ENCODE measurements around the gene TPM4. TPM values are rescaled to one million over a fixed set of nuclear protein-coding genes. Genes with fewer than 3 reads are reported as not detected.

Gene TPM4
- total RNA-seq, 1 donor from 2014 or later = 357 TPM

DNA sequence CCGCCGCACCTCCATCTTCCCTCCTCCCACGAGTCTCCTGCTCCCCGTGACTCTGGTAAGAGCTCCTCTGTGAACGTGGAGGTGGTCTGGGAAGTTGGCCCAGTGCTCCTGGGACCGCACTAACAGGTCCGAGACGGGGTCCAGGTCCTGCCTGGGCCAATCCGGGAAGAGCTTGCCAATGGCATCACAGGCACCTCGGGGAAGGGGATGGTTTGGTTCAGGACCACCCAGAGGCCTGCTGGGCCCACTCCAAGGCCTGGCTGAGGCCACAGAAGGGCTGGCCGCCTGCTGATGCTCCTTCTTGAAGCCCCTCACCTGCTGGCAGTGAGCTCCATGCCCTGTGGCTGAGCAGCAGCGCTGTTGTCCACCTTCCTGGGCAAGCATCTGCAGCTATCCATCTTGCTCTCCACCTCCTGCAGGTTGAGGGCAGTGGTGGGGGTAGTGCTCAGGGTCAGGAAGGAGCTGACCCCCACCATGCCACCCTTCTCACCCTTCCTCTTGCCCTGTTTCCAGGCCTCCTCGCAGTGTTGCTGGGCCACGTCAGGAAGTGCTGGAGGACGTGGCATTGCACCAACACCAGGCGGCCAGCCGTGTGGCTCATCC lies 41.2 kb upstream of the TPM4 start:
- no peaks in the 10 kb centered on the region for H3K36me3 Mint-ChIP-seq (ENCODE audit: low read depth)
- DNase-seq (ENCODE audit: low read depth, low spot score) = no peak
- H3K4me1 Mint-ChIP-seq = no peaks in the 10 kb centered on the region
- H3K9me3 Mint-ChIP-seq = no peaks in the 10 kb centered on the region
- no peak overlapping the region for H3K27ac Mint-ChIP-seq (ENCODE audit: unreplicated experiment)
- H3K4me3 Mint-ChIP-seq = no peak overlapping the region
- TF ChIP-seq, protein P1, sequence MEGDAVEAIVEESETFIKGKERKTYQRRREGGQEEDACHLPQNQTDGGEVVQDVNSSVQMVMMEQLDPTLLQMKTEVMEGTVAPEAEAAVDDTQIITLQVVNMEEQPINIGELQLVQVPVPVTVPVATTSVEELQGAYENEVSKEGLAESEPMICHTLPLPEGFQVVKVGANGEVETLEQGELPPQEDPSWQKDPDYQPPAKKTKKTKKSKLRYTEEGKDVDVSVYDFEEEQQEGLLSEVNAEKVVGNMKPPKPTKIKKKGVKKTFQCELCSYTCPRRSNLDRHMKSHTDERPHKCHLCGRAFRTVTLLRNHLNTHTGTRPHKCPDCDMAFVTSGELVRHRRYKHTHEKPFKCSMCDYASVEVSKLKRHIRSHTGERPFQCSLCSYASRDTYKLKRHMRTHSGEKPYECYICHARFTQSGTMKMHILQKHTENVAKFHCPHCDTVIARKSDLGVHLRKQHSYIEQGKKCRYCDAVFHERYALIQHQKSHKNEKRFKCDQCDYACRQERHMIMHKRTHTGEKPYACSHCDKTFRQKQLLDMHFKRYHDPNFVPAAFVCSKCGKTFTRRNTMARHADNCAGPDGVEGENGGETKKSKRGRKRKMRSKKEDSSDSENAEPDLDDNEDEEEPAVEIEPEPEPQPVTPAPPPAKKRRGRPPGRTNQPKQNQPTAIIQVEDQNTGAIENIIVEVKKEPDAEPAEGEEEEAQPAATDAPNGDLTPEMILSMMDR (conservative IDR thresholded peaks at IDR 0.05) = no peak
- peaks cover 4% of the 10 kb centered on the region for H3K27me3 Mint-ChIP-seq (ENCODE audit: low read depth)

DNA sequence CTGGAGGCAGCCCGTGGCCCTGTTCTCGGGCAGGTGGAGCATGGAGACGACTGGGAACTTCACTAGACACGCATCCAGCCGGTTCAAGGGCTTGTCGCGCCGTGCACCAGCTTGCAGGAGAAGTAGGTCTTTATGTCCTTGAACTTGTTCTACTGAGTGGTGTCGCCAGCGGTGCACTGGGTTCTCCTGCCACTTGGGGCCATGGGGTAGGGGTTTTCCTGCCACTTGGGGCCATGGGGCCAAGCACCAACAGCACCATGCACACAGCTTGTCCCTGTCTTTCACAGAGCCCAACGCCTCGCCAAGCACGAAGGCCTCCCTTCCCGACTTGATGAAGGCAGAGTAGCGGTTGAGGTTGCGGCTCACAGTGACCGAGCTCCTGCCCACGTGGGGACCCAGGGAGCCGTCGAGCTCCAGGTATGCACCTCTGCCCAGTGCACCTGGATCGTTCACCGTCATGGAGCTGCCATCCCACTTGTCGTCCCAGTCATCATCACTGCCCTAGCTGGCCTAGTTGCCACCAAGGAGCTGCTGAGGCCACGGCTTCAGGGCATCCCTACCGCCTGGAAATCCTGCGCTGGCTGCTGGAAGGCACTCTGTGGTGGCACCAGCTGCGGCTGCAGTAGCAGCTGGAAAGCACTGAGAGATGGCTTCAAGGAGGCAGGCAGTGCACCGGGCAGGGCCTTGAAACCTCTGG lies 40.5 kb upstream of the TPM4 start:
- Mint-ChIP-seq H3K27ac (ENCODE audit: unreplicated experiment) (no peak overlapping the region), H3K4me3 (no peak overlapping the region), H3K27me3 (ENCODE audit: low read depth) (peaks cover 5% of the 10 kb centered on the region), H3K9me3 (no peaks in the 10 kb centered on the region), H3K4me1 (peaks cover 6% of the 10 kb centered on the region), H3K36me3 (ENCODE audit: low read depth) (no peaks in the 10 kb centered on the region)
- TF ChIP-seq, protein P1 (conservative IDR thresholded peaks at IDR 0.05) = no peak
- no peak for DNase-seq (ENCODE audit: low read depth, low spot score)

- DNase-seq (ENCODE audit: low read depth, low spot score) = no peak
- no peaks in the 10 kb centered on the region for H3K9me3 Mint-ChIP-seq
- no peak overlapping the region for H3K4me3 Mint-ChIP-seq
- H3K4me1 Mint-ChIP-seq = peaks cover 10% of the 10 kb centered on the region
- no peak overlapping the region for H3K27ac Mint-ChIP-seq (ENCODE audit: unreplicated experiment)
- TF ChIP-seq, protein P1 (conservative IDR thresholded peaks at IDR 0.05) = no peak
- H3K27me3 Mint-ChIP-seq (ENCODE audit: low read depth) = peaks cover 6% of the 10 kb centered on the region
- H3K36me3 Mint-ChIP-seq (ENCODE audit: low read depth) = no peaks in the 10 kb centered on the region
Measured at GRCh38 chr19:16036397-16036925, 39.8 kb upstream of the TPM4 start.

- Mint-ChIP-seq H3K4me1 (peaks cover 13% of the 10 kb centered on the region), H3K27me3 (ENCODE audit: low read depth) (peaks cover 11% of the 10 kb centered on the region), H3K27ac (ENCODE audit: unreplicated experiment) (no peak overlapping the region), H3K36me3 (ENCODE audit: low read depth) (no peaks in the 10 kb centered on the region), H3K9me3 (no peaks in the 10 kb centered on the region), H3K4me3 (no peak overlapping the region)
- no peak for DNase-seq (ENCODE audit: low read depth, low spot score)
- TF ChIP-seq, protein P1 (conservative IDR thresholded peaks at IDR 0.05) = no peak
Measured at GRCh38 chr19:16036941-16037340, 39.4 kb upstream of the TPM4 start.

GRCh38 chr19:16037424-16038195 lies 38.7 kb upstream of the TPM4 start:
- TF ChIP-seq, protein P1 (conservative IDR thresholded peaks at IDR 0.05) = no peak

More at GRCh38 chr19:16037424-16038195, 38.7 kb upstream of the TPM4 start:
- Mint-ChIP-seq H3K27ac (ENCODE audit: unreplicated experiment) (no peak overlapping the region), H3K36me3 (ENCODE audit: low read depth) (no peaks in the 10 kb centered on the region), H3K4me1 (peaks cover 13% of the 10 kb centered on the region), H3K4me3 (no peak overlapping the region), H3K9me3 (no peaks in the 10 kb centered on the region), H3K27me3 (ENCODE audit: low read depth) (peaks cover 16% of the 10 kb centered on the region)
- DNase-seq (ENCODE audit: low read depth, low spot score) = no peak

All from neural crest cell (in vitro differentiated cells).